ENCODE measurements around the gene DAB1. TPM values are rescaled to one million over a fixed set of nuclear protein-coding genes. Genes with fewer than 3 reads are reported as not detected.

Gene DAB1
- total RNA-seq, 4 donors from 2014 or later, result 0.22 TPM; not detected in 3

- no peak overlapping the region for H3K4me3 ChIP-seq
- in situ Hi-C loops (cut with MboI; ENCODE audit: low sequenced_read_pairs in 4 of 4), result no loop called here
- no peaks in the 10 kb centered on the region for H3K36me3 ChIP-seq
- H3K9me3 ChIP-seq, result no peaks in the 10 kb centered on the region
- H3K4me1 ChIP-seq, result no peaks in the 10 kb centered on the region
- no peak for DNase-seq
- no peak for ATAC-seq
- no peak overlapping the region for H3K27ac ChIP-seq
- H3K27me3 ChIP-seq, result no peaks in the 10 kb centered on the region
- no peak for TF ChIP-seq POLR2A (IDR thresholded peaks at IDR 0.05)
- no peak for TF ChIP-seq CTCF (IDR thresholded peaks at IDR 0.05 in 4 of 5, conservative IDR thresholded peaks at IDR 0.05 in 1 of 5)
- intact Hi-C loops (cut with DNase I; ENCODE audit: low total_unique reads), result no loop called here
Observed at GRCh38 chr1:56986397-56986796, 437.5 kb downstream of the DAB1 start.

DNA sequence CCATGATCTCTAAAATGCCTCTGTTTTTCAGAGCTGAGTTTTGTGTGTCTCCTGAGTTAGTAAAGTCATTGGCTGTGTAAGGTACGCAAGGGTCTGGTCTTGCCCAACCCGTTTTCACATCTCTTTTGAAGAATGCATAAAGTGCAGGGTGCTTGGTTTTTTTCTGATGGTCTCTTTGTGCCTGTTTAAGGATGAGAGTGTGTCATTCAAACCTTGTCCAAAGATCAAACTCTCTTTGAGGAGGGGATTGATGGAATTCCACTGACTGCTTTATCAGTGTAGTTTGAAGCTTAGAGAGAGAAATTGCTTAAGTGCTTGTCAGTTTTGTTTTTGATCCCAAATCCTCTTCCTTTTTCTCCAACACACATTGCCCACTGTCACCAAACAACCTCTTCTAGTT, 438.0 kb downstream of the DAB1 start:
- TF ChIP-seq CTCF (IDR thresholded peaks at IDR 0.05 in 4 of 5, conservative IDR thresholded peaks at IDR 0.05 in 1 of 5), result no peak
- no peak for TF ChIP-seq POLR2A (IDR thresholded peaks at IDR 0.05)
- Histone ChIP-seq H3K4me3 (no peak overlapping the region), H3K4me1 (no peaks in the 10 kb centered on the region), H3K27ac (no peak overlapping the region), H3K9me3 (no peaks in the 10 kb centered on the region), H3K27me3 (no peaks in the 10 kb centered on the region), H3K36me3 (no peaks in the 10 kb centered on the region)
- DNase-seq (no peak), ATAC-seq (no peak)
- in situ Hi-C loops (cut with MboI; ENCODE audit: low sequenced_read_pairs in 4 of 4) (no loop called here), intact Hi-C loops (cut with DNase I; ENCODE audit: low total_unique reads) (no loop called here)

DNA sequence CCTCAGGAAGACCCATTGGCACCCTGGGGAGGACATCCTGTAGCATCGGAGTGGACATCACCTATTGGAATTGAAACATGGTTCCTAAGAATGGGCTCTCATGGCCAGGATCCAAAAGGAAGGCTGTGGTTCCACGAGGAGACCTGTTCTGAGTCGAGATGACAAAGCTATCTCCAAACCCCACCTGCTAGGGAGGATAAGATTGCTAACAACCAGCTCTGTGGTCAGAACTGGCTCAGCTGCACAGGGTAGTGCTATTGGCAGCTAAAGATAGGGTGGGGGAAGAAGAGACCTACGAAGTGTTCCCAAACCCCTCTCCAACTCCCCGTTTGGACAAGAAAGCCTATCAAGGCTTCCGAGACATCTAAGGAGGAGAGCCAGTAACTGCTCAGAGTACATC, 440.4 kb downstream of the DAB1 start:
- Histone ChIP-seq H3K4me1 (no peaks in the 10 kb centered on the region), H3K27ac (no peak overlapping the region), H3K4me3 (no peak overlapping the region), H3K36me3 (no peaks in the 10 kb centered on the region), H3K27me3 (no peaks in the 10 kb centered on the region), H3K9me3 (no peaks in the 10 kb centered on the region)
- in situ Hi-C loops (cut with MboI; ENCODE audit: low sequenced_read_pairs in 4 of 4) (no loop called here), intact Hi-C loops (cut with DNase I; ENCODE audit: low total_unique reads) (no loop called here)
- TF ChIP-seq POLR2A (IDR thresholded peaks at IDR 0.05), result no peak
- TF ChIP-seq CTCF (IDR thresholded peaks at IDR 0.05 in 4 of 5, conservative IDR thresholded peaks at IDR 0.05 in 1 of 5), result no peak
- no peak for DNase-seq
- ATAC-seq, result no peak

DNA sequence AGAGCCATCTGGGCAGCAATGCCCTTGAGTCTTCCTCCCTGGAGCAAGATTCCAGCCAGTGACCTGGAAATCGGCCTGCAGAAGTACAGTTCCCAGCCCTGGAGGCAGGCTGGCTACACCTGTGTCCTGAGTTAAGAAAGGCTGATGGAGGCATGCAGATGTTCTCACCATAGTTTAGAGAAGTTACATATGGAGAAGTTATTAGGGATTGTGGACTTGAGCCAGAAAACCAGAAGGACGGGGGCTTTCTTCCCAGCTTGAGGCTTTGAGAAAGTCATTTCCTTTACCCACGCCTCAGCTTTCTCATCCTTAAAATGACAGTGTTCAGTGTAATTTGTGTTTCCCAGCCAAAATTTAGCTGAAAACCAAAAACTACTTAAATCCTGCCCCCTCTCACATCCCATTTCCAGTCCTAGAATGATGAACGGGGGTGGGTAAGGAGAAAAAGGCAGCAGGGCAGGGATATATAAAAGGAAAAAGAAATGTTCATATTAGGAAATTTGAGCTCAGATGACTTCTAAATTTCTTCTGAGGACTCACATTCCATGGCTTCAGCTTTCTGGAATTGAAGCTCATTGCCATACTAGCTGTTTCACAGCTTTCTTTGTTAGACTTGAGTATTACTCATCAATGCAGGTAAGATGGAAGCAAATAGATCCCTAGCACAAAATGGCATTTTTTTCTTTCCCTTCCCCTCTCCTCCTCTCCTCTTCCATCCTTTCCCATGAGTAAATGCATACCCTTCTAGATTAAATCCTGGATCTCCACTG, 443.7 kb downstream of the DAB1 start:
- no peak overlapping the region for H3K27ac ChIP-seq
- intact Hi-C loops (cut with DNase I; ENCODE audit: low total_unique reads), result no loop called here
- in situ Hi-C loops (cut with MboI; ENCODE audit: low sequenced_read_pairs in 4 of 4), result no loop called here
- no peaks in the 10 kb centered on the region for H3K27me3 ChIP-seq
- TF ChIP-seq CTCF (IDR thresholded peaks at IDR 0.05 in 4 of 5, conservative IDR thresholded peaks at IDR 0.05 in 1 of 5) (no peak), POLR2A (IDR thresholded peaks at IDR 0.05) (no peak)
- no peak overlapping the region for H3K4me3 ChIP-seq
- DNase-seq (no peak), ATAC-seq (no peak)
- H3K9me3 ChIP-seq, result no peaks in the 10 kb centered on the region
- no peaks in the 10 kb centered on the region for H3K36me3 ChIP-seq
- no peaks in the 10 kb centered on the region for H3K4me1 ChIP-seq

DNA sequence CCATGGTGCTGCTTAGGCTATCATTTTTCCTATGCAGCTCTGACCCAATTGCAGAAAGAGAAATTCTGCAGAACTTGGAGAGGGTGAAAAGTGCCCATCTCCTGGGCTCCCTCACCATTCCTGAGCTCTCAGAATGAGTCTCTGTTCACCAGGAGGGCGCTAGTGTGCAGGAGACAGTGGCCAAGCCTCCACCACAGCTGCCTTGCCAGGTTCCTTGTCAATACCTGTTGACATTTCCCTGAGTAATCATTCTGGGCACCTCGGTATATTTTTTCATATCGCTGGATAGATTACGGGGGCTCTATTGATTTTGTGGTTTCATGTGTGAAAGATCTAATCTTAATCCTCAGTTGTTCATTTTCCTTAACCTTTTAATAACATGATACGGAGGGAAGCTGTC, 445.0 kb downstream of the DAB1 start:
- no peaks in the 10 kb centered on the region for H3K9me3 ChIP-seq
- H3K27me3 ChIP-seq, result no peaks in the 10 kb centered on the region
- no peak overlapping the region for H3K27ac ChIP-seq
- ATAC-seq (no peak), DNase-seq (no peak)
- no peaks in the 10 kb centered on the region for H3K36me3 ChIP-seq
- intact Hi-C loops (cut with DNase I; ENCODE audit: low total_unique reads), result no loop called here
- no peak overlapping the region for H3K4me3 ChIP-seq
- TF ChIP-seq CTCF (IDR thresholded peaks at IDR 0.05 in 4 of 5, conservative IDR thresholded peaks at IDR 0.05 in 1 of 5) (no peak), POLR2A (IDR thresholded peaks at IDR 0.05) (no peak)
- H3K4me1 ChIP-seq, result no peaks in the 10 kb centered on the region
- in situ Hi-C loops (cut with MboI; ENCODE audit: low sequenced_read_pairs in 4 of 4), result no loop called here
